Measurements from ENCODE around the gene BGN. TPM values are rescaled to one million over a fixed set of nuclear protein-coding genes. Genes with fewer than 3 reads are reported as not detected.

The BGN gene
- total RNA-seq, 3 donors from 2014 or later = 9.7 to 21.3 (median 11.0) TPM

GRCh38 chrX:153546386-153546785 is 51.6 kb downstream of the BGN start:
- Histone ChIP-seq H3K9me3 (peaks cover 0 to 3% of the 10 kb centered on the region in 2 donors), H3K36me3 (no peaks in the 10 kb centered on the region), H3K27me3 (peaks cover 0 to 62% of the 10 kb centered on the region in 2 donors), H3K4me1 (no peaks in the 10 kb centered on the region), H3K4me3 (no peak overlapping the region), H3K27ac (no peak overlapping the region)
- no peak for DNase-seq (ENCODE audit: low spot score in 2 of 2)
- intact Hi-C loops (cut with DNase I; ENCODE audit: low total_unique reads) = no loop called here
- TF ChIP-seq POLR2A (IDR thresholded peaks at IDR 0.05) (no peak), POLR2AphosphoS5 (IDR thresholded peaks at IDR 0.05) (no peak)
- TF ChIP-seq, protein P1, sequence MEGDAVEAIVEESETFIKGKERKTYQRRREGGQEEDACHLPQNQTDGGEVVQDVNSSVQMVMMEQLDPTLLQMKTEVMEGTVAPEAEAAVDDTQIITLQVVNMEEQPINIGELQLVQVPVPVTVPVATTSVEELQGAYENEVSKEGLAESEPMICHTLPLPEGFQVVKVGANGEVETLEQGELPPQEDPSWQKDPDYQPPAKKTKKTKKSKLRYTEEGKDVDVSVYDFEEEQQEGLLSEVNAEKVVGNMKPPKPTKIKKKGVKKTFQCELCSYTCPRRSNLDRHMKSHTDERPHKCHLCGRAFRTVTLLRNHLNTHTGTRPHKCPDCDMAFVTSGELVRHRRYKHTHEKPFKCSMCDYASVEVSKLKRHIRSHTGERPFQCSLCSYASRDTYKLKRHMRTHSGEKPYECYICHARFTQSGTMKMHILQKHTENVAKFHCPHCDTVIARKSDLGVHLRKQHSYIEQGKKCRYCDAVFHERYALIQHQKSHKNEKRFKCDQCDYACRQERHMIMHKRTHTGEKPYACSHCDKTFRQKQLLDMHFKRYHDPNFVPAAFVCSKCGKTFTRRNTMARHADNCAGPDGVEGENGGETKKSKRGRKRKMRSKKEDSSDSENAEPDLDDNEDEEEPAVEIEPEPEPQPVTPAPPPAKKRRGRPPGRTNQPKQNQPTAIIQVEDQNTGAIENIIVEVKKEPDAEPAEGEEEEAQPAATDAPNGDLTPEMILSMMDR (IDR thresholded peaks at IDR 0.05) = no peak

GRCh38 chrX:153547195-153547594 is 52.4 kb downstream of the BGN start:
- H3K4me1 ChIP-seq = no peaks in the 10 kb centered on the region
- no peak overlapping the region for H3K4me3 ChIP-seq
- TF ChIP-seq POLR2A (IDR thresholded peaks at IDR 0.05) (no peak), POLR2AphosphoS5 (IDR thresholded peaks at IDR 0.05) (no peak)
- TF ChIP-seq, protein P1 (IDR thresholded peaks at IDR 0.05) = no peak
- no peak overlapping the region for H3K27ac ChIP-seq
- H3K9me3 ChIP-seq = peaks cover 0 to 3% of the 10 kb centered on the region in 2 donors
- no peak for DNase-seq (ENCODE audit: low spot score in 2 of 2)
- H3K36me3 ChIP-seq = no peaks in the 10 kb centered on the region
- peaks cover 0 to 66% of the 10 kb centered on the region in 2 donors for H3K27me3 ChIP-seq
- intact Hi-C loops (cut with DNase I; ENCODE audit: low total_unique reads) = no loop called here

- H3K4me1 ChIP-seq = no peaks in the 10 kb centered on the region
- no peak overlapping the region for H3K4me3 ChIP-seq
- peaks cover 0 to 3% of the 10 kb centered on the region in 2 donors for H3K9me3 ChIP-seq
- TF ChIP-seq POLR2A (IDR thresholded peaks at IDR 0.05) (no peak), POLR2AphosphoS5 (IDR thresholded peaks at IDR 0.05) (no peak)
- TF ChIP-seq, protein P1 (IDR thresholded peaks at IDR 0.05) = no peak
- H3K27me3 ChIP-seq = peaks cover 0 to 64% of the 10 kb centered on the region in 2 donors
- no peaks in the 10 kb centered on the region for H3K36me3 ChIP-seq
- intact Hi-C loops (cut with DNase I; ENCODE audit: low total_unique reads) = no loop called here
- no peak for DNase-seq (ENCODE audit: low spot score in 2 of 2)
- no peak overlapping the region for H3K27ac ChIP-seq
These were observed 54.5 kb downstream of the BGN start for GRCh38 chrX:153549231-153549630.

- no peaks in the 10 kb centered on the region for H3K36me3 ChIP-seq
- TF ChIP-seq, protein P1 (IDR thresholded peaks at IDR 0.05) = no peak
- TF ChIP-seq POLR2A (IDR thresholded peaks at IDR 0.05) (no peak), POLR2AphosphoS5 (IDR thresholded peaks at IDR 0.05) (no peak)
- peaks cover 0 to 3% of the 10 kb centered on the region in 2 donors for H3K9me3 ChIP-seq
- H3K4me1 ChIP-seq = no peaks in the 10 kb centered on the region
- intact Hi-C loops (cut with DNase I; ENCODE audit: low total_unique reads) = no loop called here
- H3K27ac ChIP-seq = no peak overlapping the region
- peaks cover 0 to 65% of the 10 kb centered on the region in 2 donors for H3K27me3 ChIP-seq
- DNase-seq (ENCODE audit: low spot score in 2 of 2) = no peak
- no peak overlapping the region for H3K4me3 ChIP-seq
These were observed 55.0 kb downstream of the BGN start for GRCh38 chrX:153549807-153550206.

- H3K27me3 ChIP-seq = peaks cover 0 to 63% of the 10 kb centered on the region in 2 donors
- DNase-seq (ENCODE audit: low spot score in 2 of 2) = no peak
- no peak overlapping the region for H3K27ac ChIP-seq
- no peak overlapping the region for H3K4me3 ChIP-seq
- peaks cover 0 to 3% of the 10 kb centered on the region in 2 donors for H3K9me3 ChIP-seq
- no peaks in the 10 kb centered on the region for H3K36me3 ChIP-seq
- no peak for TF ChIP-seq POLR2AphosphoS5 (IDR thresholded peaks at IDR 0.05)
- no peak for TF ChIP-seq POLR2A (IDR thresholded peaks at IDR 0.05)
- TF ChIP-seq, protein P1 (IDR thresholded peaks at IDR 0.05) = no peak
- H3K4me1 ChIP-seq = no peaks in the 10 kb centered on the region
- intact Hi-C loops (cut with DNase I; ENCODE audit: low total_unique reads) = no loop called here
These were observed 56.4 kb downstream of the BGN start for GRCh38 chrX:153551135-153551534.
